A549 (cell line): Measurements from ENCODE around the gene EDNRB. TPM values are rescaled to one million over a fixed set of nuclear protein-coding genes. Genes with fewer than 3 reads are reported as not detected.
"Not testable (repeated sequence)": the region's sequence is repeated elsewhere in the genome, so short reads cannot be mapped to it uniquely, and the experiment has no call there.

Source experiments
- ATAC-seq, 2 experiments: fragments of 200-7000 bp in 1 of 2; fragments of >200 bp in 1 of 2; cut with Nextera tagmentation in 1 of 2; cut with Tn5 transposase in 1 of 2; 3 replicates each; pipeline versions ENCODE4 v1.8.0 to v1.9.1; 2018 to 2020; ENCODE audit warnings: mild to moderate bottlenecking in 1 of 2, moderate library complexity in 1 of 2
- CTCF ChIA-PET: fragments of 300-600 bp; sonication (Branson Sonifier 250); formaldehyde crosslinking; extraction: SDS; loops from one replicate; lab custom pipeline; 2021; ENCODE audit warnings: antibody characterized with exemption, inconsistent platforms; lab: Yijun Ruan, JAX
- POLR2A ChIA-PET: fragments of 350-600 bp; formaldehyde crosslinking; extraction: SDS; loops from one replicate; lab custom pipeline; 2021; ENCODE audit warnings: antibody characterized with exemption, inconsistent platforms; lab: Yijun Ruan, JAX
- DNase-seq, 2 experiments: peaks; one replicate each; pipeline versions ENCODE4 v3.0.0 to v3.0.0-alpha.2; 2011 to 2016; ENCODE audit warnings: low read depth in 1 of 2, low spot score in 1 of 2
- FAIRE-seq: peaks from 2 replicates; lab custom pipeline; 2011; peaks lifted over from hg19 to GRCh38; lab: Jason Lieb, UNC
- H3K27ac ChIP-seq, 2 experiments: fragments of >200 bp; sonication (Bioruptor Twin); formaldehyde crosslinking; 3 replicates each; pipeline ENCODE4 v1.5.1; 2016 to 2017
- H3K4me1 ChIP-seq: fragments of >200 bp; sonication (Bioruptor Twin); formaldehyde crosslinking; 3 replicates; pipeline ENCODE4 v1.6.1; 2016
- H3K4me2 ChIP-seq: fragments of >200 bp; sonication (Bioruptor Twin); formaldehyde crosslinking; 3 replicates; pipeline ENCODE4 v1.6.1; 2016
- H3K4me3 ChIP-seq: fragments of >200 bp; sonication (Bioruptor Twin); formaldehyde crosslinking; 3 replicates; pipeline ENCODE4 v1.5.1; 2016
- H3K9me3 ChIP-seq: fragments of >200 bp; sonication (Bioruptor Twin); formaldehyde crosslinking; 3 replicates; pipeline ENCODE4 v1.6.1; 2016
- CBX8 ChIP-seq: fragments of 200-600 bp; sonication (generic); IDR thresholded peaks from 2 replicates; pipeline ENCODE4 v1.6.1; 2016
- CEBPB ChIP-seq, 2 experiments: fragments of >200 bp in 1 of 2; sonication (Bioruptor Twin) in 1 of 2; formaldehyde crosslinking in 1 of 2; IDR thresholded peaks; 2 replicates each; pipeline ENCODE4 v1.6.1; 2012 to 2016
- CHD2 ChIP-seq: fragments of 150-350 bp; IDR thresholded peaks from 2 replicates; pipeline ENCODE4 v1.6.1; 2014; ENCODE audit warnings: low read length; ENCODE audit not compliant: partially characterized antibody
- CHD4 ChIP-seq: fragments of 200-600 bp; sonication (generic); IDR thresholded peaks from 2 replicates; pipeline ENCODE4 v1.6.1; 2016; ENCODE audit warnings: antibody characterized with exemption, mild to moderate bottlenecking, borderline replicate concordance
- FOSB ChIP-seq: fragments of 250-450 bp; sonication (Bioruptor Pico); IDR thresholded peaks from 2 replicates; pipeline ENCODE4 v1.5.0; 2020; ENCODE audit warnings: mild to moderate bottlenecking, moderate library complexity
- FOSL2 ChIP-seq, 2 experiments: fragments of 450-650 bp in 1 of 2; fragments of >200 bp in 1 of 2; sonication (Bioruptor Twin) in 1 of 2; formaldehyde crosslinking; IDR thresholded peaks; 2 replicates each; pipeline versions ENCODE4 v1.5.0 to v1.6.1; 2016 to 2020; ENCODE audit warnings: mild to moderate bottlenecking in 1 of 2, moderate library complexity in 1 of 2
- GATA3 ChIP-seq: IDR thresholded peaks from 2 replicates; pipeline ENCODE4 v1.6.1; 2012; ENCODE audit warnings: borderline replicate concordance
- HEYL ChIP-seq: fragments of 250-450 bp; sonication (Bioruptor Pico); IDR thresholded peaks from 2 replicates; pipeline ENCODE4 v1.8.0; 2021; ENCODE audit warnings: mild to moderate bottlenecking, moderate library complexity
- HOXB13 ChIP-seq: fragments of 250-450 bp; sonication (Bioruptor Pico); IDR thresholded peaks from 2 replicates; pipeline ENCODE4 v1.5.0; 2020; ENCODE audit warnings: low read depth, mild to moderate bottlenecking, moderate library complexity
- HOXB5 ChIP-seq: fragments of 250-450 bp; sonication (Bioruptor Pico); IDR thresholded peaks from 2 replicates; pipeline ENCODE4 v1.5.0; 2020; ENCODE audit warnings: mild to moderate bottlenecking, moderate library complexity
- NFE2L2 ChIP-seq: fragments of 150-350 bp; conservative IDR thresholded peaks from 2 replicates; pipeline ENCODE4 v1.6.1; 2014; ENCODE audit warnings: low read length
- NPAS2 ChIP-seq: fragments of 250-450 bp; sonication (Bioruptor Pico); IDR thresholded peaks from 2 replicates; pipeline ENCODE4 v1.8.0; 2022; ENCODE audit warnings: mild to moderate bottlenecking, moderate library complexity, borderline replicate concordance
- POLR2AphosphoS2 ChIP-seq: conservative IDR thresholded peaks from 2 replicates; pipeline ENCODE4 v1.6.1; 2012; ENCODE audit warnings: low read length, improper control_type of control experiment, inconsistent platforms
- RNF2 ChIP-seq: fragments of 200-600 bp; sonication (generic); IDR thresholded peaks from 2 replicates; pipeline ENCODE4 v1.6.1; 2016; ENCODE audit warnings: low read depth, mild to moderate bottlenecking, antibody characterized with exemption, moderate library complexity, borderline replicate concordance
- SREBF2 ChIP-seq: fragments of 450-650 bp; IDR thresholded peaks from 2 replicates; pipeline ENCODE4 v1.6.1; 2014; ENCODE audit warnings: mild to moderate bottlenecking, moderate library complexity
- TFCP2L1 ChIP-seq: fragments of 250-450 bp; sonication (Bioruptor Pico); IDR thresholded peaks from 2 replicates; pipeline ENCODE4 v1.5.0; 2021; ENCODE audit warnings: mild to moderate bottlenecking
- TP53 ChIP-seq: fragments of 250-450 bp; sonication (Bioruptor Pico); IDR thresholded peaks from 2 replicates; pipeline ENCODE4 v1.5.0; 2021; ENCODE audit warnings: mild to moderate bottlenecking, moderate library complexity
- ZC3H11A ChIP-seq: fragments of 450-650 bp; IDR thresholded peaks from 2 replicates; pipeline ENCODE4 v1.6.1; 2014; ENCODE audit warnings: antibody characterized with exemption, mild to moderate bottlenecking
- ZSCAN20 ChIP-seq: fragments of 250-450 bp; sonication (Bioruptor Pico); IDR thresholded peaks from 2 replicates; pipeline ENCODE4 v1.8.0; 2022; ENCODE audit warnings: mild to moderate bottlenecking, moderate library complexity
- WGBS: methylation state at CpG from one replicate; pipeline ENCODE4 v1.1.6; 2017; ENCODE audit errors: missing lambda C conversion rate; 5-methylcytosine and 5-hydroxymethylcytosine counted together
- polyA plus RNA-seq, 4 experiments: library from polyadenylated mRNA; depleted of rRNA in 3 of 4; stranded (reverse); fragments of >200 nt; fragmentation: RNase III in 1 of 4; extraction: RNeasy Plus Mini Kit Qiagen cat#74134 plus additional on column Dnase treatment in 1 of 4; gene quantifications; 2 replicates in 3 of 4; 3 replicates in 1 of 4; pipeline ENCODE4 v1.2.3, GENCODE V29; 2011 to 2017
- TF ChIP-seq, protein P1 (sequence below): IDR thresholded peaks from 2 replicates; pipeline ENCODE4 v1.6.1; 2012; ENCODE audit warnings: low read depth, borderline replicate concordance
- TF ChIP-seq, protein P2 (sequence below): fragments of 200-600 bp; sonication (generic); IDR thresholded peaks from 2 replicates; pipeline ENCODE4 v1.6.1; 2016; ENCODE audit warnings: antibody characterized with exemption, mild to moderate bottlenecking, moderate library complexity
- TF ChIP-seq, protein P3 (sequence below): fragments of 250-450 bp; sonication (Bioruptor Pico); IDR thresholded peaks from 2 replicates; pipeline ENCODE4 v1.5.0; 2021; ENCODE audit warnings: mild to moderate bottlenecking, moderate library complexity, borderline replicate concordance
- TF ChIP-seq, protein P4 (sequence below): fragments of >200 bp; sonication (Bioruptor Twin); formaldehyde crosslinking; IDR thresholded peaks from 3 replicates; pipeline ENCODE4 v1.6.1; 2016

EDNRB gene
- polyA plus RNA-seq, 2 of the 4 experiments (the other 2 are of a cell fraction): not detected

DNA sequence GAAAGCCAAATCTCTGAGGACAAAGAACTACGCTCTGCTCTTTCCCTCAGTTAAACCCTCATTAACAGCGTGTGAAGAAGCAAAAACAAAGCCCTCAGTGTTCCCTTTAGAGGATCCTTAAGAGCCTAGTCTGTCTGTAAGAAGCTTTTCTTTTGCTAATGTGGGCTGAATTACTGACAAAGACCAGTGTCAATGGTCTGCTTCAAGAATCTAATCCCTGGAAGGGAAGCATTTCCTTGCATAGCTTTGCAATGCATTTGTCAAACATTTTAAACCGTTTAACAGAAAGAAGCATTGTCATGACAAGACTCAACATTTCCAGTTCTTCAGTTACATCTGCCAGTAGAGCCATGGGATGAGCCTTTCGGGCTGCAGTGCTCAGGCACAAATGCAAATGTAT lies 64.9 kb downstream of the EDNRB start:
- CTCF ChIA-PET: no interaction called here
- no peak for DNase-seq
- Histone ChIP-seq H3K27ac (no peak overlapping the region), H3K4me2 (no peak overlapping the region), H3K4me1 (no peaks in the 10 kb centered on the region), H3K4me3 (no peak overlapping the region), H3K9me3 (no peaks in the 10 kb centered on the region)
- WGBS: 0% methylated on average over 4 of the region's 4 CpGs
- FAIRE-seq: no peak
- ATAC-seq: no peak
- POLR2A ChIA-PET: no interaction called here
- no peak for TF ChIP-seq GATA3
- no peak for TF ChIP-seq NPAS2 (CRISPR knock-in tag)
- no peak for TF ChIP-seq POLR2AphosphoS2
- no peak for TF ChIP-seq SREBF2
- no peak for TF ChIP-seq CEBPB (IDR thresholded peaks at IDR 0.05)

DNA sequence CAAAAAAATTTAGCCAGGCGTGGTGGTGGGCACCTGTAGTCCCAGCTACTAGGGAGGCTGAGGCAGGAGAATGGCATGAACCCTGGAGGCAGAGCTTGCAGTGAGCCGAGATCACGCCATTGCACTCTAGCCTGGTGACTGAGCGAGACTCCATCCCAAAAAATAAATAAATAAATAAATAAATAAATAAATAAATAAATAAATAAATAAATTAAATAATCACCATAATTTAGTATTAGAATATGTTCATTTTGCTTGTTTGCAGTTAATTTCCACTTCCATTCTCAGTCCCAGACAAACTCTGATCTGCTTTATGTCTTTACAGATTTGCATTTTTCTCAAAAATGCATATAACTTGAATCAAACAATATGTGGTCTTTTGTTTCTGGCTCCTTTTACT lies 70.6 kb downstream of the EDNRB start:
- WGBS: 39% methylated on average over 4 of the region's 4 CpGs
- H3K27ac ChIP-seq, H3K9me3 ChIP-seq, CTCF ChIA-PET, FAIRE-seq, H3K4me3 ChIP-seq, H3K4me2 ChIP-seq, DNase-seq, POLR2A ChIA-PET, ATAC-seq, H3K4me1 ChIP-seq: not testable (repeated sequence)
- TF ChIP-seq ZC3H11A: peak; percentile 32

DNA sequence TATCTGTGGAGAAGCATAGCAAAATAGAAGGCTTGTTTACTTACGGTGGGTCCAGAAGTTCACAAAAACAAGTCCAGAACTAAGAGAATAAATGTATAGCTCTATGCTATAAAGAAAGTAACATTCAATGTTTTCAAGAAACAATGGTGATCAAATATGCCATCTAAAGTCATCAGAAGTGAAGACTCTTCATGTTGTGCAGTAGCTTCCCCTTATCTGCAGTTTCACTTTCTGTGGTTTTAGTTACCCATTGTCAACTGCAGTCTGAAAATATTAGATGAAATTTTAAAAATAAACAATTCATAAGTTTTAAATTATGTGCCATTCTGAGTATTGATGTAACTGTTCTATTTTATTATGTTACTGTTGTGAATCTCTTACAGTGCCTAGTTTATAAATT lies 72.5 kb downstream of the EDNRB start:
- no peaks in the 10 kb centered on the region for H3K9me3 ChIP-seq
- DNase-seq (no peak), FAIRE-seq (no peak), ATAC-seq (no peak)
- TF ChIP-seq HEYL (CRISPR knock-in tag) (no peak), CHD4 (no peak), TP53 (CRISPR knock-in tag) (no peak), HOXB5 (CRISPR knock-in tag) (no peak), FOSL2 (IDR thresholded peaks at IDR 0.05) (no peak), FOSL2 (CRISPR knock-in tag; IDR thresholded peaks at IDR 0.05) (no peak), CHD2 (no peak), NFE2L2 (no peak), HOXB13 (CRISPR knock-in tag) (no peak), RNF2 (no peak), ZSCAN20 (CRISPR knock-in tag) (no peak), FOSB (CRISPR knock-in tag) (no peak), CBX8 (no peak), TFCP2L1 (no peak)
- TF ChIP-seq, protein P1, sequence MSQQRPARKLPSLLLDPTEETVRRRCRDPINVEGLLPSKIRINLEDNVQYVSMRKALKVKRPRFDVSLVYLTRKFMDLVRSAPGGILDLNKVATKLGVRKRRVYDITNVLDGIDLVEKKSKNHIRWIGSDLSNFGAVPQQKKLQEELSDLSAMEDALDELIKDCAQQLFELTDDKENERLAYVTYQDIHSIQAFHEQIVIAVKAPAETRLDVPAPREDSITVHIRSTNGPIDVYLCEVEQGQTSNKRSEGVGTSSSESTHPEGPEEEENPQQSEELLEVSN: no peak
- TF ChIP-seq, protein P2, sequence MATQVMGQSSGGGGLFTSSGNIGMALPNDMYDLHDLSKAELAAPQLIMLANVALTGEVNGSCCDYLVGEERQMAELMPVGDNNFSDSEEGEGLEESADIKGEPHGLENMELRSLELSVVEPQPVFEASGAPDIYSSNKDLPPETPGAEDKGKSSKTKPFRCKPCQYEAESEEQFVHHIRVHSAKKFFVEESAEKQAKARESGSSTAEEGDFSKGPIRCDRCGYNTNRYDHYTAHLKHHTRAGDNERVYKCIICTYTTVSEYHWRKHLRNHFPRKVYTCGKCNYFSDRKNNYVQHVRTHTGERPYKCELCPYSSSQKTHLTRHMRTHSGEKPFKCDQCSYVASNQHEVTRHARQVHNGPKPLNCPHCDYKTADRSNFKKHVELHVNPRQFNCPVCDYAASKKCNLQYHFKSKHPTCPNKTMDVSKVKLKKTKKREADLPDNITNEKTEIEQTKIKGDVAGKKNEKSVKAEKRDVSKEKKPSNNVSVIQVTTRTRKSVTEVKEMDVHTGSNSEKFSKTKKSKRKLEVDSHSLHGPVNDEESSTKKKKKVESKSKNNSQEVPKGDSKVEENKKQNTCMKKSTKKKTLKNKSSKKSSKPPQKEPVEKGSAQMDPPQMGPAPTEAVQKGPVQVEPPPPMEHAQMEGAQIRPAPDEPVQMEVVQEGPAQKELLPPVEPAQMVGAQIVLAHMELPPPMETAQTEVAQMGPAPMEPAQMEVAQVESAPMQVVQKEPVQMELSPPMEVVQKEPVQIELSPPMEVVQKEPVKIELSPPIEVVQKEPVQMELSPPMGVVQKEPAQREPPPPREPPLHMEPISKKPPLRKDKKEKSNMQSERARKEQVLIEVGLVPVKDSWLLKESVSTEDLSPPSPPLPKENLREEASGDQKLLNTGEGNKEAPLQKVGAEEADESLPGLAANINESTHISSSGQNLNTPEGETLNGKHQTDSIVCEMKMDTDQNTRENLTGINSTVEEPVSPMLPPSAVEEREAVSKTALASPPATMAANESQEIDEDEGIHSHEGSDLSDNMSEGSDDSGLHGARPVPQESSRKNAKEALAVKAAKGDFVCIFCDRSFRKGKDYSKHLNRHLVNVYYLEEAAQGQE: no peak
- TF ChIP-seq, protein P3, sequence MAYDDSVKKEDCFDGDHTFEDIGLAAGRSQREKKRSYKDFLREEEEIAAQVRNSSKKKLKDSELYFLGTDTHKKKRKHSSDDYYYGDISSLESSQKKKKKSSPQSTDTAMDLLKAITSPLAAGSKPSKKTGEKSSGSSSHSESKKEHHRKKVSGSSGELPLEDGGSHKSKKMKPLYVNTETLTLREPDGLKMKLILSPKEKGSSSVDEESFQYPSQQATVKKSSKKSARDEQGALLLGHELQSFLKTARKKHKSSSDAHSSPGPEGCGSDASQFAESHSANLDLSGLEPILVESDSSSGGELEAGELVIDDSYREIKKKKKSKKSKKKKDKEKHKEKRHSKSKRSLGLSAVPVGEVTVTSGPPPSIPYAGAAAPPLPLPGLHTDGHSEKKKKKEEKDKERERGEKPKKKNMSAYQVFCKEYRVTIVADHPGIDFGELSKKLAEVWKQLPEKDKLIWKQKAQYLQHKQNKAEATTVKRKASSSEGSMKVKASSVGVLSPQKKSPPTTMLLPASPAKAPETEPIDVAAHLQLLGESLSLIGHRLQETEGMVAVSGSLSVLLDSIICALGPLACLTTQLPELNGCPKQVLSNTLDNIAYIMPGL (CRISPR knock-in tag): no peak
- TF ChIP-seq, protein P4, sequence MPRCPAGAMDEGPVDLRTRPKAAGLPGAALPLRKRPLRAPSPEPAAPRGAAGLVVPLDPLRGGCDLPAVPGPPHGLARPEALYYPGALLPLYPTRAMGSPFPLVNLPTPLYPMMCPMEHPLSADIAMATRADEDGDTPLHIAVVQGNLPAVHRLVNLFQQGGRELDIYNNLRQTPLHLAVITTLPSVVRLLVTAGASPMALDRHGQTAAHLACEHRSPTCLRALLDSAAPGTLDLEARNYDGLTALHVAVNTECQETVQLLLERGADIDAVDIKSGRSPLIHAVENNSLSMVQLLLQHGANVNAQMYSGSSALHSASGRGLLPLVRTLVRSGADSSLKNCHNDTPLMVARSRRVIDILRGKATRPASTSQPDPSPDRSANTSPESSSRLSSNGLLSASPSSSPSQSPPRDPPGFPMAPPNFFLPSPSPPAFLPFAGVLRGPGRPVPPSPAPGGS: no peak
- H3K4me1 ChIP-seq: no peaks in the 10 kb centered on the region
- no peak overlapping the region for H3K27ac ChIP-seq
- 31% methylated on average over 1 of the region's 1 CpG for WGBS
- ChIA-PET CTCF (interaction anchor here (0.7 kb wide), 1 partner anchor 275 kb away, joined by 3 read pairs; no protein-coding TSS in a partner anchor), POLR2A (no interaction called here)
- no peak overlapping the region for H3K4me3 ChIP-seq
- H3K4me2 ChIP-seq: no peak overlapping the region
